Activated CD4-positive, alpha-beta T cell treated with anti-CD3 and anti-CD28 coated beads, Interleukin-2, amount 50 U/mL, for 4 hours (primary cell): ENCODE results near the gene PLCXD1.
"Not testable (repeated sequence)": the region's sequence is repeated elsewhere in the genome, so short reads cannot be mapped to it uniquely, and the experiment has no call there.

Source experiments
- DNase-seq, 2 experiments: peaks; one replicate each; pipeline ENCODE4 v3.0.0-alpha.2; 2020

PLCXD1 gene, protein sequence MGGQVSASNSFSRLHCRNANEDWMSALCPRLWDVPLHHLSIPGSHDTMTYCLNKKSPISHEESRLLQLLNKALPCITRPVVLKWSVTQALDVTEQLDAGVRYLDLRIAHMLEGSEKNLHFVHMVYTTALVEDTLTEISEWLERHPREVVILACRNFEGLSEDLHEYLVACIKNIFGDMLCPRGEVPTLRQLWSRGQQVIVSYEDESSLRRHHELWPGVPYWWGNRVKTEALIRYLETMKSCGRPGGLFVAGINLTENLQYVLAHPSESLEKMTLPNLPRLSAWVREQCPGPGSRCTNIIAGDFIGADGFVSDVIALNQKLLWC

DNA sequence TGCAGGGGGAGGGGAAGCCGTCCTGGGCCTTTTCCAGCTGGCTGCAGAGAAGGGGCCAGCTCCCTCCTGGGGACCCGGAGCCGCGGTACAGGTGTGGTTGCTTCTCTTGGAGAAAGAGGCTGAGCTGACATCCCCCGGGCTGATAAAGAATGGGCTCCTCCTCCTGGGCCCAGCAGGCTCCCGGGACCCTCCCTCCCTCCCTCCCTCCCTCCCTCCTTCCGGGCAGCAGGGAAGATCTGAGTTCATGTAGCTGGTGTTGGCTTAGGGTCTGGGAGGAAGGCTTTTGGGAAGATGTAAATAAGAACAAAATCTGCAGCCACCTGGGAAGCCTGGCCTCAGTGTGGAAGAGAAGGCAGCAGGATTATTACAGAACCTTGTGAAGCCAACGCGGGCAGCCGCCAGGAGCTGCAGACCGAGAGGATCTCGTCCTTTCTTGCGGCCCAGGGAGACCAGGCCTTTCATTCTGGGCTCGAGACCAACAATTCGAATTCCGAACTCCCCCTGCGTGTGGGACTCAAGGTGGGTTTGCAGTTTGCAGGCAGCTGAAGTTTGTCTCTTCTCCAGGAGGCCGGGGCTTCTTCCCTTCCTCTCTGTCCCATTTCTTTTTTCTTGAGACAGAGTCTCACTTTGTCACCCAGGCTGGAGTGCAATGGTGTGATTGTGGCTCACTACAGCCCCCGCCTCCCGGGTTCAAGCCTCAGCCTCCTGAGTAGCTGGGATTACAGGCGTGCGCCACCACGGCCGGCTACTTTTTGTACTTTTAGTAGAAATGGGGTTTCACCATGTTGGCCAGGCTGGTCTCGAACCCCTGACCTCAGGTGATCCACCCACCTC is at the start of gene PLCXD1:
PLCXD1 (plus strand) TSS at position 216 of the 834 bp plus-strand sequence. CDS start 2,807 bp downstream, outside the sequence.
- no peak for DNase-seq

DNA sequence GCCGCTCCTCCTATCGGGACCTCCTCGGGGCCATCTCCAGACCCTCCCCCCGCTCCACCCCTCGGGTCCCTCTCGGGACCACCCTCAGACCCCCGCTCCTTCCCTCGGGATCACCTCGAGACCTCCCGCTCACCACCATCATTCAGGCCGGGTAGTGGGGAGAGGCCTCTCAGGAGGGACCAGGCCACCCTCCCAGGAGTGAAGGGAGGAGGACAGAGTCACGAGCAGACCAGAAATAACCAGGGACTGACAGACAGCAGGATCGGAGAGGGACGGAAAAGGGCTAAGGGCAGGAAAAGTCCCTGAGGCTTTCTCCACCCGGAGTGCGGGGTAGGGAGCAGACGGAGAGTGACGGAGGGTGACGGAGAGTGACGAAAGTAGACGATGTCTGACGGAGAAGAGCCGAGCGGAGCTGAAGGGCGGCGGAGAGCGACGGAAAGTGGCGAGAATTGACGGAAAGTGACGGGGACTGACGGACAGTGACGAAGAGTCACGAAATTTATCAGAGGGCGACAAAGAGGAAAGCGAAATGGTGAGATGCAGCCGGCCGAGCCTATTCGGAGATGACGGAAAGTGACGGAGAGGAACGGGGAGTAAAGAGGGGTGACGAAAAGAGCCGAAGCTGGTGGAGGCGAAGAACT is 49.4 kb upstream of the PLCXD1 start:
- DNase-seq, result not testable (repeated sequence)

GRCh38 chrX:232278-232655 is 48.9 kb upstream of the PLCXD1 start:
- DNase-seq, result not testable (repeated sequence)

- DNase-seq, result not testable (repeated sequence)
These were observed 45.0 kb upstream of the PLCXD1 start for GRCh38 chrX:236201-236600.

- DNase-seq, result no peak
These were observed 30.2 kb upstream of the PLCXD1 start for GRCh38 chrX:250965-251364.

GRCh38 chrX:251396-252243 is 29.6 kb upstream of the PLCXD1 start:
- not testable (repeated sequence) for DNase-seq

GRCh38 chrX:252244-252956 is 28.8 kb upstream of the PLCXD1 start:
- DNase-seq, result no peak

DNA sequence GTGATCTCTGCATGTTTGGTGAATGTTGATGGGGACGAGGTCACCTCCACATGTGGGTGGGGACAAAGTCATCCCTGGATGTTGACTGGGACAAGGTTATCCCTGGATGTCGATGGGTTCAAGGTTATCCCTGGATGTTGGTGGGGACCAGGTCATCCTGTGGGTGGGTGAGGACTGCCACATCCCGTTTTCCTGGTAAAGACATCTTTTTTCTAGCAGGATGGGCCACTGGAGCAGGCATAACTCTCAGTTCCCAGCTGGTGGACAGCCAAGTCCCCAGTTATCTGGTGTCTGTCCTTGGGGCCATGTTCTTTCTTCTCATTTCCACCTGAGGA is 28.3 kb upstream of the PLCXD1 start:
- DNase-seq, result no peak

DNA sequence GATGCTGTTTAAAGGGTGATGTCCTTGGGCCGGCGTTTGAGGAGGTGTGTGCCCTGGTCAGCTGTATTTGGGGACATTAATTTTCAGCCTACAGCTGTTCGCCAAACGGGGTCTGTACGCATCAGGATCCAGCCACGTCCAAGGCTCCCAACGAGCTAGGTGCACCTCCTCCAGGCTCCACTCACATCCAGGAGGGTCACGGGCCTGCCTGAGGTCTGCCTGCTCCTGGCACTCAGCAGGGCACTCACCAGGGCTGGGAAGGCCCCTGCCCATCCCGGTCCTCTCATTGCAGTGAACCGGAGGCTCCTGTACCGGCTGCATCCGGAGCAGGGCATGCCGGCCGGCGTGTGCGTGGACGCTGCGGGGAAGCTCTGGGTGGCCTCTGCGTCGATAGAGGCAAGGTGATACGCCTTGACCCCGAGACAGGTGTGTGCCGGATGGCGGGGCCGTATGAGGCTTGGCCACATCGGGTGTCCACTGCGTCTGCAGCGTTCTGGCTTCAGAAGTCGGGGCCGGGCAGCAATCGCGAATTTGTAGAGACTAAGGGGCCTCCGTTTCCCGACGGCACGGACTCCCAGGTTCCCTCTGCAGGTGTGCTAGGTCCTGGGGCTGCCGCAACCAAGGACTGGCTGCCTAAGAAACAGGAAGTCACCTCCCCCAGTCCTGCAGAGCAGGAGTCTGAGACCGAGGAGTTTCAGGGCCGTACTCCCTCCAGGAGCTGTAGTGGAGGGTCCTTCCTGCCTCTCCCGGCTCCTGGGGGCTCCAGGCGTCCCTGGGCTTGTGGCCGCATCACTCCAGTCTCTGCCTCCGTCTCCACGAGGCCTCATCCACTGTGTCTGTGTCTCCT is 27.5 kb upstream of the PLCXD1 start:
- no peak for DNase-seq

DNA sequence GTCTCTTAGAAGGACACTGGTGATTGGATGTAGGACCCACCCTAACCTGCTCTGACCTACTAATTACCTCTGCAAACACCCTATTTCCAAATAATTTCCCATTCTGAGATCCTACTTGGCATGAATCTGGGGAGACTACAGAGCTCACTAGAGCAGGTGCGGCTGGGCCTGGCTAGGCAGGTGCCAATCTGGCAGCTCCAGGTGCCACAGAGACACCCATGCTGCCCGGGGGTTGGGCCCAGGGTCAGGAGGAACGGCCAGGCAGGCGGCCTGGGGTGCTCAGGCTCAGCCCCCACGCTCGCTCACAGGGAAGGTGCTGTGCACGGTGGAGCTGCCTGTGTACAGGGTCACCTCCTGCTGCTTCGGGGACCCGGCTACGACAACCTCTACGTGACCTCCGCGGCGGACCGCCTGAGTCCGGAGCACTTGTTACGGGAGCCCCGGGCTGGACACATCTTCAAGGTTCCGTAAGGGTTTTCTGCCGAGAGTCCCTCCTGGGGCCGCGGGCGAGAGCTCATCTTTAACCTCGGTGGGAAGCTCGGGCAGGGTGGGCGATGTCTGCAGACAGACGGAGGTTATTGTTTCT is 26.5 kb upstream of the PLCXD1 start:
- DNase-seq, result no peak

DNA sequence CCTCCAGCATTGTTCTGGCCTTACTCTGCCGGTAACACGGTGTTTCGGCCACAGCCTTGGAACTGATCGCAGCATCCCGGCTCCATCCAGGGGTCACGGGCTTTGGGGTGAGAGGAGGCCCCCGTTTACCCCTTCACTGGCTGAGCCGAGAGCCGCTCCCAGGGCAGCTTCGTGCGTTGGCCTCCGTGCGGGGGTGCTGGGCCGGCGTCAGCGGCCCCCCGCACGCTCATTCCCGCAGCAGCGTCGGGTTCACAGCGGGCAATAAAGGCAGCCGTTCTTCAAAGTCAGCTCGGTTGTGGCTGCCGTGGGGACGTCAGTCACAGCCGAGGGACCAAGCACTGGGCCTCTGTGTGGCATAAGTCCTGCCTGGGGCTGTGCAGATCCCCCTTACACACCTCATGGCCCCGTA is 25.3 kb upstream of the PLCXD1 start:
- no peak for DNase-seq

GRCh38 chrX:257054-257453 is 24.1 kb upstream of the PLCXD1 start:
- DNase-seq, result not testable (repeated sequence)

DNA sequence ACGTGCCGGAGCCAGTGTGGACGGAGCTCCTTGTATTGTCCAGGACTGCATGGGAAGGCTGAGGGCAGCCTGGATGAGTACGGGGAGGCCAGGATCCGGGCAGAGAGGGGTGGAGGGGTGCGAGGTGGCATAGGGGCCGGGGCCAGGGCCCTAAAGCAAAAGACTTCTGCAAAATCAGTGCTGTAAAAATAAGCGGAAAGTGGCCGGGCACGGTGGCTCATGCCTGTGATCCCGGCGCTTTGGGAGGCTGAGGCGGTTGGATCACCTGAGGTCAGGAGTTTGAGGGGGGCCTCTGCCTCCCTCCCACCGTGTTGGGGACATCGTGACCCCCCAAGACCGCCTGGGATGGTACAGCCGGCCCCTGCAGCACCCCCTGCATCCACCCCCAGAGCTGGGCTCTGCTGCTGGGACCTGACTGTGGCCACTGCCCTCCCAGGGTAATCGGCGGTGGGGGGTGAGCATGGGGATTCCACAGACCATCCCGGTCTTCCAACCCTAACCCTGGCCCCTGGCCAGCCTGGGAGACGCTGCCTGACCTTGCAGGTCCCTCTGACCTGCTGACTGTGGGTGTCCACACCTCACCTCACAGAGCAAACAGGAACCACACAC is 23.4 kb upstream of the PLCXD1 start:
- no peak for DNase-seq

DNA sequence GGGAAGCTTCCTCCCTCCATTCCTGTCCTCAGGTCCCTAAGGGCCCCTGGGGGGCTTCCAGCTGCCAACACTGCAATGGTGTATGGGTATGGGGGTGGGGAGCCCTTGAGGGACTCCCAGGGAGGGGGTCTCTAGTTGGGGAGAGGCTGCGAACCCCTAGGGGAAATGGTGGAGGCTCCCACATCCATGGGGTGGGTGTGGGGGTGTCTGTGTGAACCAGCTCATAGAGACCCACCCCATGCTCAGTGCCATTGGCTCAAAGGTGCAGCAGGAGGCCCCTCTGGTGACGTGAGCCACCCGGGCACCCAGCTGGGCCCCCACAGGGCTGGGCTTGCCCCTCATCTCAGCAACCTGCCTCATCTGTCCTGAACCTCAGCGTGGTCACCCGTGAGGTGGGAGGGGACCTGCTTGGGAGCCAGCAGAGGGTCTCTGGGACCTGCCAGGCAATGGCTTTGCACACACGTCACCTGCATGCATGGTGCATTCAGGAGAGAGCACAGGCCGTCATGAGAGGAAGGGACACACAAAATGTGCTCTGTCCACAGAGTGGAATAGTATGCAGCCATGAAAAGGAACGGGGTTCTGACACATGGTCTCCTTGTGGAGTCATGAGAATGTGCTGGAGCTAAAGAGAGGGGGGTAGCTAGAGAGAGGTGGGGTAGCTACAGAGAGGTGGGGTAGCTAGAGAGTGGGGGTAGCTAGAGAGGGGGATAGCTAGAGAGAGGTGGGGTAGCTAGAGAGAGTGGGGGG is 22.7 kb upstream of the PLCXD1 start:
- no peak for DNase-seq

DNA sequence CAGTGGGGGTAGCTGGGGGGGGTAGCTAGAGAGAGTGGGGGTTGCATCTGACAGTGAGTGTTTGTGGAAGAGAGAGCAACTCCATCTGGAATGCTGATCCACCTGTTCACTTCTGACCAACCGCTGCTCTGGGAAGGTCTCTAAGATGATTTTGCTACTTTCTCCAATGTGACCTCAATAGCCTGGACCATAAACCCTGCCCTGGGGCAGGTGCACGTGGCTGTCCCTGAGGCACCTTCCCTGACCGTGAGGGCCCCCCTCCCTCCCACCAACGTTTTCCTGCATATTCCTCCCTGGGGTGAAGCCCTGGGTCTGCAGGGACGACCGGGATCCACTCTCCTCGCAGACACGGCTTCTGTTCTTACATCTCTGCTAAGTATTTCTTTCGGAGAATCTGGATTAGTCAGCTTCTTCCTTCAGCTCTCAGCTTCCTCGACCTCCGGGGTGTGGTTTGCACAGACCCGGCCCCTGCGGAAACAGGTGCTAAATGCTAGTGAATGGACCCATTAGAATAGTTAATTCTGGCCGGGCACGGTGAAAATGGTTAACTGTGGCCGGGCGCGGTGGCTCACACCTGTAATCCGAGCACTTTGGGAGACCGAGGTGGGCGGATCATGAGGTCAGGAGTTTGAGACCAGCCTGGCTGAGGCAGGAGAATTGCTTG is 21.4 kb upstream of the PLCXD1 start:
- DNase-seq, result no peak

DNA sequence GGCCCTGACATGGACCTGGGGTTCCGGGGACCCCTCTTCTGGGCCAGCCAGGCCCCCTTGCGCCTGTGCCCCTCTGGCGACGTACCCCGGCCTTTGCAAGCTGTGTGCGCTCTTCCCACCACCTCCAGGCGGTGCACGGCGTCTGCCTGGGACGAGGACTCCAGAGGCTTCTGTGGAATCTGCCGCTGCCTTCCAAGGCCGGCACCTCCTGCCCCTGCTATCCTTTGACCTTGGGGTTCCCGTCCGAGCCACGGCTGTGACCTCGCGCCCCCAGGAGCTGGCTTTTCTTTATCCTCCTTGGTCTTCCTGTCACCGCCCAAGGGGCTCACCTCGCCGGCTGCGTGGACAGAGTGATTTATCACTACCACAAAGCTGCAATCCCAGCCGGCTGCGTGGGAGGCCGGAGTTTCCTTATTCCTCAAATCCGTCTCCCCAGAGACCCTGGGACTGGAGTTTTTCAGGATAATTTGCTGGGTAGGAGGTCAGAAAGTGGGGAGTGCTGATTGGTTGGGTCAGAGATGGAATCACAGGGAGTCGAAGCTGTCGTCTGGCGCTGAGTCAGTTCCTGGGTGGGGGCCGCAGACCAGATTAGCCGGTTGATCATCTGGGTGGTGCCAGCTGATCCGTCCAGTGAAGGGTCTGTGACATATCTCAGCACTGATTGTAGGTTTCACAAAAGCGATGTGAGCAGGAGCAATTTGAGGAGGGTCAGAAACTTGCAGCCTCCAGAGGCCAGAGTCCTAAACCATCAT is 19.8 kb upstream of the PLCXD1 start:
- no peak for DNase-seq

DNA sequence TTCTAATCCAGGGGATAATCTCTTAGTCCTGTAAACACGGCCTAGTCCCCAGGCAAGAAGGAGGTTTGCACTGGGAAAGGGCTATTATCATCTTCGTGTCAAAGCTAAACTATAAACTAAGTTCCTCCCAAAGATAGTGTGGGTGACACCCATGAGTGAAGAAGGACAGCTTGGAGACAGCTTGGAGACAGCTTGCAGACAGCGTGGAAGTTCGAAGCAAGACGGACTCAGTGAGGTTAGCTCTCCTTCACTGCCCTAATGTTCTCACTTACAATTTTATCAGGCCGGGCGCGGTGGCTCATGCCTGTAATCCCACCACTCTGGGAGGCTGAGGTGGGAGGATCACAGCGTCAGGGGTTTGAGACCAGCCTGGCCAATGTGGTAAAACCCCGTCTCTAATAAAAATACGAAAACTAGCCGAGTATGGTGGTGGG is 19.2 kb upstream of the PLCXD1 start:
- DNase-seq, result no peak

- DNase-seq, result no peak
These were observed 18.7 kb upstream of the PLCXD1 start for GRCh38 chrX:262381-262909.
